HepG2 (cell line): ENCODE data around the gene COQ8B. TPM values are rescaled to one million over a fixed set of nuclear protein-coding genes. Genes with fewer than 3 reads are reported as not detected.

ENCODE experiments used
- ELF3 ChIP-seq: IDR thresholded peaks from 2 replicates; pipeline ENCODE4 v1.6.1; 2016; ENCODE audit warnings: missing genetic modification reagents, missing compliant biosample characterization
- HDAC1 ChIP-seq: sonication (generic); formaldehyde crosslinking; IDR thresholded peaks from 2 replicates; pipeline ENCODE4 v1.5.1; 2020; ENCODE audit warnings: mild to moderate bottlenecking, missing genetic modification reagents
- JARID2 ChIP-seq: sonication (generic); formaldehyde crosslinking; IDR thresholded peaks from 2 replicates; pipeline ENCODE4 v1.8.1; 2023; ENCODE audit warnings: missing genetic modification reagents, inconsistent platforms; ENCODE audit not compliant: insufficient replicate concordance
- MAFK ChIP-seq, 2 experiments: IDR thresholded peaks in 1 of 2; conservative IDR thresholded peaks in 1 of 2; 2 replicates each; pipeline ENCODE4 v1.6.1; 2011; ENCODE audit warnings: improper control_type of control experiment in 2 of 2, low read length in 2 of 2
- MXD4 ChIP-seq: IDR thresholded peaks from 2 replicates; pipeline ENCODE4 v1.6.1; 2016; ENCODE audit warnings: mild to moderate bottlenecking, missing biosample characterization, missing genetic modification reagents
- NKX3-1 ChIP-seq: sonication (generic); formaldehyde crosslinking; IDR thresholded peaks from 2 replicates; pipeline ENCODE4 v1.5.0; 2020; ENCODE audit warnings: missing genetic modification reagents
- POLR2A ChIP-seq, 2 experiments: IDR thresholded peaks; 2 replicates each; pipeline ENCODE4 v1.6.1; 2011; ENCODE audit warnings: low read depth in 2 of 2, low read length in 2 of 2, mild to moderate bottlenecking in 1 of 2, moderate library complexity in 1 of 2; ENCODE audit not compliant: insufficient read depth in 1 of 2
- POLR2G ChIP-seq: fragments of 200-400 bp; formaldehyde crosslinking; IDR thresholded peaks from 2 replicates; pipeline ENCODE4 v1.6.1; 2018; ENCODE audit warnings: mild to moderate bottlenecking, low read depth, low read length, moderate library complexity
- SUZ12 ChIP-seq: fragments of 150-350 bp; IDR thresholded peaks from 2 replicates; pipeline ENCODE4 v1.6.1; 2014; ENCODE audit warnings: low read depth, low read length
- TBX3 ChIP-seq: fragments of 450-650 bp; IDR thresholded peaks from 2 replicates; pipeline ENCODE4 v1.6.1; 2017; ENCODE audit warnings: antibody characterized with exemption, mild to moderate bottlenecking, inconsistent platforms, borderline replicate concordance
- TERF1 ChIP-seq: sonication (generic); formaldehyde crosslinking; IDR thresholded peaks from 2 replicates; pipeline ENCODE4 v1.8.0; 2022; ENCODE audit warnings: mild to moderate bottlenecking, missing genetic modification reagents, moderate library complexity
- TIGD3 ChIP-seq: sonication (generic); formaldehyde crosslinking; IDR thresholded peaks from 2 replicates; pipeline ENCODE4 v1.5.1; 2020; ENCODE audit warnings: mild to moderate bottlenecking, missing genetic modification reagents, borderline replicate concordance
- ZBTB4 ChIP-seq: sonication (generic); formaldehyde crosslinking; IDR thresholded peaks from 2 replicates; pipeline ENCODE4 v1.4.0; 2020; ENCODE audit warnings: missing genetic modification reagents, mild to moderate bottlenecking, borderline replicate concordance
- ZNF101 ChIP-seq: sonication (generic); formaldehyde crosslinking; IDR thresholded peaks from 2 replicates; pipeline ENCODE4 v1.4.0; 2020; ENCODE audit warnings: mild to moderate bottlenecking, low read depth, missing genetic modification reagents, borderline replicate concordance
- ZNF629 ChIP-seq: sonication (generic); formaldehyde crosslinking; conservative IDR thresholded peaks from 2 replicates; pipeline ENCODE4 v1.5.0; 2020; ENCODE audit warnings: missing genetic modification reagents
- polyA plus RNA-seq, 8 experiments: library from polyadenylated mRNA; depleted of rRNA in 3 of 8; stranded (reverse) in 7 of 8; unstranded in 1 of 8; fragments of >200 nt; fragmentation: Illumina TruSeq in 4 of 8; extraction: Trizol in 4 of 8; gene quantifications; 2 replicates each; pipeline versions ENCODE4 v1.2.1 to v1.2.3, GENCODE V29; 2011 to 2016; ENCODE audit warnings: low read depth in 4 of 8, missing spikeins in 1 of 8, mixed read lengths in 1 of 8; ENCODE audit not compliant: insufficient read depth in 1 of 8
- total RNA-seq, 5 experiments: library from RNA; depleted of rRNA; stranded (reverse); fragments of >200 nt; fragmentation: Illumina TruSeq; extraction: Trizol; gene quantifications; 2 replicates each; pipeline ENCODE4 v1.2.3, GENCODE V29; 2016; ENCODE audit warnings: low read depth in 1 of 5
- TF ChIP-seq, protein P1 (sequence below): sonication (generic); formaldehyde crosslinking; IDR thresholded peaks from 2 replicates; pipeline ENCODE4 v1.5.1; 2020; ENCODE audit warnings: mild to moderate bottlenecking, missing genetic modification reagents, moderate library complexity
- TF ChIP-seq, protein P2 (sequence below): sonication (generic); formaldehyde crosslinking; IDR thresholded peaks from 2 replicates; pipeline ENCODE4 v1.8.0; 2022; ENCODE audit warnings: missing genetic modification reagents, mild to moderate bottlenecking, inconsistent platforms, borderline replicate concordance

COQ8B gene
- total and polyA plus RNA-seq, 2 of the 13 experiments (the other 11 are each of a cell fraction or from before 2014, with no cell fraction given): 12.3 to 17.2 TPM

GRCh38 chr19:40717325-40717879, 716 bp upstream of the COQ8B start (continued):
- TF ChIP-seq POLR2G: peak; percentile 30; the same call in 1 of the 2 replicates
- TF ChIP-seq JARID2: no peak
- TF ChIP-seq NKX3-1 (CRISPR knock-in tag): no peak
- no peak for TF ChIP-seq ELF3
- no peak for TF ChIP-seq MXD4
- TF ChIP-seq TERF1: 0 out of 2 replicates have a peak, but pooled peaks have one; percentile 31
- TF ChIP-seq, protein P1, sequence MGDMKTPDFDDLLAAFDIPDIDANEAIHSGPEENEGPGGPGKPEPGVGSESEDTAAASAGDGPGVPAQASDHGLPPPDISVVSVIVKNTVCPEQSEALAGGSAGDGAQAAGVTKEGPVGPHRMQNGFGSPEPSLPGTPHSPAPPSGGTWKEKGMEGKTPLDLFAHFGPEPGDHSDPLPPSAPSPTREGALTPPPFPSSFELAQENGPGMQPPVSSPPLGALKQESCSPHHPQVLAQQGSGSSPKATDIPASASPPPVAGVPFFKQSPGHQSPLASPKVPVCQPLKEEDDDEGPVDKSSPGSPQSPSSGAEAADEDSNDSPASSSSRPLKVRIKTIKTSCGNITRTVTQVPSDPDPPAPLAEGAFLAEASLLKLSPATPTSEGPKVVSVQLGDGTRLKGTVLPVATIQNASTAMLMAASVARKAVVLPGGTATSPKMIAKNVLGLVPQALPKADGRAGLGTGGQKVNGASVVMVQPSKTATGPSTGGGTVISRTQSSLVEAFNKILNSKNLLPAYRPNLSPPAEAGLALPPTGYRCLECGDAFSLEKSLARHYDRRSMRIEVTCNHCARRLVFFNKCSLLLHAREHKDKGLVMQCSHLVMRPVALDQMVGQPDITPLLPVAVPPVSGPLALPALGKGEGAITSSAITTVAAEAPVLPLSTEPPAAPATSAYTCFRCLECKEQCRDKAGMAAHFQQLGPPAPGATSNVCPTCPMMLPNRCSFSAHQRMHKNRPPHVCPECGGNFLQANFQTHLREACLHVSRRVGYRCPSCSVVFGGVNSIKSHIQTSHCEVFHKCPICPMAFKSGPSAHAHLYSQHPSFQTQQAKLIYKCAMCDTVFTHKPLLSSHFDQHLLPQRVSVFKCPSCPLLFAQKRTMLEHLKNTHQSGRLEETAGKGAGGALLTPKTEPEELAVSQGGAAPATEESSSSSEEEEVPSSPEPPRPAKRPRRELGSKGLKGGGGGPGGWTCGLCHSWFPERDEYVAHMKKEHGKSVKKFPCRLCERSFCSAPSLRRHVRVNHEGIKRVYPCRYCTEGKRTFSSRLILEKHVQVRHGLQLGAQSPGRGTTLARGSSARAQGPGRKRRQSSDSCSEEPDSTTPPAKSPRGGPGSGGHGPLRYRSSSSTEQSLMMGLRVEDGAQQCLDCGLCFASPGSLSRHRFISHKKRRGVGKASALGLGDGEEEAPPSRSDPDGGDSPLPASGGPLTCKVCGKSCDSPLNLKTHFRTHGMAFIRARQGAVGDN (CRISPR knock-in tag): peak; percentile 22; the same call in 1 of the 2 replicates
- TF ChIP-seq TIGD3: no peak
- no peak for TF ChIP-seq ZNF101 (CRISPR knock-in tag)
- no peak for TF ChIP-seq ZNF629
- no peak for TF ChIP-seq TBX3
- TF ChIP-seq SUZ12: no peak
- peak; percentile 52 to 70; a peak in 3 of 4 replicates for TF ChIP-seq POLR2A (IDR thresholded peaks at IDR 0.05; ENCODE audit: insufficient read depth in 1 of 2, low read depth in 2 of 2, low read length in 2 of 2)
- 0 out of 2 replicates have a peak, but pooled peaks have one; percentile 12 for TF ChIP-seq HDAC1 (CRISPR knock-in tag)
- TF ChIP-seq, protein P2, sequence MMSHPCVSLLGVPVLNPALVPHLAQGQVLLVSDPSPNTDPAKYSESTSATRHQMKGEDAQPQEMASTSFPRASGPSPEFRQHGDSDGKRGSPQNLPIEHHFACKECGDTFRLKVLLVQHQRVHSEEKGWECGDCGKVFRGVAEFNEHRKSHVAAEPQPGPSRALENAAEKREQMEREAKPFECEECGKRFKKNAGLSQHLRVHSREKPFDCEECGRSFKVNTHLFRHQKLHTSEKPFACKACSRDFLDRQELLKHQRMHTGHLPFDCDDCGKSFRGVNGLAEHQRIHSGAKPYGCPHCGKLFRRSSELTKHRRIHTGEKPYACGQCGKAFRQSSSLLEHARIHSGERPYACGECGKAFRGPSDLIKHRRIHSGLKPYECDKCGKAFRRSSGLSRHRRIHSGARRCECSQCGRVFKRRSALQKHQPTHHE (CRISPR knock-in tag): 0 out of 2 replicates have a peak, but pooled peaks have one; percentile 23
- TF ChIP-seq ZBTB4 (CRISPR knock-in tag): no peak
- no peak for TF ChIP-seq MAFK (conservative IDR thresholded peaks at IDR 0.05 in 1 of 2, IDR thresholded peaks at IDR 0.05 in 1 of 2; ENCODE audit: low read length in 2 of 2)
